Neuronal stem cell (in vitro differentiated cells): Measurements from ENCODE around the gene GORAB.

Source experiments
- DNase-seq: peaks from one replicate; pipeline ENCODE4 v3.0.0-alpha.2; 2013; ENCODE audit warnings: low spot score
- H2AFZ ChIP-seq: one replicate; pipeline ENCODE4 v1.6.1; 2013; ENCODE audit warnings: mild to moderate bottlenecking, low read length, inconsistent platforms
- H2AK5ac ChIP-seq: 2 replicates; pipeline ENCODE4 v1.6.1; 2013; ENCODE audit warnings: low read depth, mild to moderate bottlenecking, inconsistent platforms, low read length, moderate library complexity, mixed read lengths
- H2BK120ac ChIP-seq: 2 replicates; pipeline ENCODE4 v1.6.1; 2013; ENCODE audit warnings: low read depth, mild to moderate bottlenecking, inconsistent platforms, low read length, moderate library complexity, mixed read lengths
- H2BK12ac ChIP-seq: one replicate; pipeline ENCODE4 v1.6.1; 2013; ENCODE audit warnings: low read length, inconsistent platforms
- H2BK15ac ChIP-seq: 2 replicates; pipeline ENCODE4 v1.6.1; 2013; ENCODE audit warnings: mild to moderate bottlenecking, low read length, inconsistent platforms, mixed read lengths
- H2BK5ac ChIP-seq: one replicate; pipeline ENCODE4 v1.6.1; 2013; ENCODE audit warnings: inconsistent platforms, mild to moderate bottlenecking, low read length, moderate library complexity
- H3K14ac ChIP-seq: one replicate; pipeline ENCODE4 v1.6.1; 2013; ENCODE audit warnings: low read length, inconsistent platforms
- H3K18ac ChIP-seq: 2 replicates; pipeline ENCODE4 v1.6.1; 2013; ENCODE audit warnings: low read length, inconsistent platforms
- H3K23ac ChIP-seq: 2 replicates; pipeline ENCODE4 v1.6.1; 2013; ENCODE audit warnings: low read depth, mild to moderate bottlenecking, mixed read lengths, low read length, inconsistent platforms; ENCODE audit not compliant: poor library complexity
- H3K27ac ChIP-seq: replicated peaks from 3 replicates; pipeline ENCODE4 v1.5.1; 2013; ENCODE audit warnings: low read length, inconsistent platforms
- H3K27me3 ChIP-seq, 3 experiments: 2 replicates each; pipeline ENCODE4 v1.6.1; 2013; ENCODE audit warnings: low read length in 3 of 3, mild to moderate bottlenecking in 2 of 3, inconsistent platforms in 1 of 3, low read depth in 1 of 3, mixed read lengths in 1 of 3, moderate library complexity in 1 of 3; ENCODE audit not compliant: control insufficient read depth in 3 of 3, insufficient read depth in 3 of 3
- H3K36me3 ChIP-seq, 2 donors: replicated peaks in 1 of 2; 2 replicates each; pipeline ENCODE4 v1.6.1; 2013; ENCODE audit warnings: low read length in 2 of 2; ENCODE audit not compliant: control insufficient read depth in 2 of 2, insufficient read depth in 2 of 2
- H3K4ac ChIP-seq: 2 replicates; pipeline ENCODE4 v1.6.1; 2013; ENCODE audit warnings: inconsistent platforms, mild to moderate bottlenecking, low read length, moderate library complexity
- H3K4me1 ChIP-seq, 2 donors: 1 replicate in 1 of 2; 2 replicates in 1 of 2; pipeline ENCODE4 v1.6.1; 2013; ENCODE audit warnings: low read length in 2 of 2, low read depth in 1 of 2; ENCODE audit not compliant: control insufficient read depth in 2 of 2, insufficient read depth in 1 of 2
- H3K4me2 ChIP-seq: one replicate; pipeline ENCODE4 v1.6.1; 2013; ENCODE audit warnings: mild to moderate bottlenecking, low read length, inconsistent platforms; ENCODE audit not compliant: insufficient read depth, poor library complexity, severe bottlenecking
- H3K4me3 ChIP-seq, 2 donors: 2 replicates each; pipeline ENCODE4 v1.5.1; 2013; ENCODE audit warnings: low read length in 2 of 2, mild to moderate bottlenecking in 2 of 2, inconsistent platforms in 1 of 2, moderate library complexity in 1 of 2
- H3K79me1 ChIP-seq: one replicate; pipeline ENCODE4 v1.6.1; 2013; ENCODE audit warnings: low read depth, mild to moderate bottlenecking, inconsistent platforms, low read length, moderate library complexity
- H3K9ac ChIP-seq: one replicate; pipeline ENCODE4 v1.6.1; 2013; ENCODE audit warnings: mild to moderate bottlenecking, low read depth, low read length, inconsistent platforms; ENCODE audit not compliant: poor library complexity
- H3K9me3 ChIP-seq, 2 donors: replicated peaks in 1 of 2; 2 replicates each; pipeline versions ENCODE3 to v1.6.1; 2013; ENCODE audit warnings: low read length in 2 of 2, mild to moderate bottlenecking in 2 of 2, inconsistent platforms in 1 of 2, low read depth in 1 of 2, mixed read lengths in 1 of 2, moderate library complexity in 1 of 2; ENCODE audit not compliant: control insufficient read depth in 2 of 2, insufficient read depth in 1 of 2
- H4K8ac ChIP-seq: one replicate; pipeline ENCODE4 v1.6.1; 2013; ENCODE audit warnings: low read depth, mild to moderate bottlenecking, inconsistent platforms, low read length, moderate library complexity
- H4K91ac ChIP-seq: one replicate; pipeline ENCODE4 v1.6.1; 2013; ENCODE audit warnings: low read length, low read depth, mild to moderate bottlenecking, inconsistent platforms; ENCODE audit not compliant: poor library complexity
- WGBS, 2 donors: extraction: QIAGEN DNeasy Blood & Tissue Kit; methylation state at CpG; one replicate each; pipeline ENCODE4 v1.1.7; 2013; ENCODE audit warnings: missing lambda C conversion rate in 2 of 2, mixed read lengths in 1 of 2; ENCODE audit not compliant: insufficient read length in 2 of 2, insufficient replicate concordance in 1 of 2; ENCODE audit errors: extremely low coverage in 2 of 2; 5-methylcytosine and 5-hydroxymethylcytosine counted together

GORAB gene

DNA sequence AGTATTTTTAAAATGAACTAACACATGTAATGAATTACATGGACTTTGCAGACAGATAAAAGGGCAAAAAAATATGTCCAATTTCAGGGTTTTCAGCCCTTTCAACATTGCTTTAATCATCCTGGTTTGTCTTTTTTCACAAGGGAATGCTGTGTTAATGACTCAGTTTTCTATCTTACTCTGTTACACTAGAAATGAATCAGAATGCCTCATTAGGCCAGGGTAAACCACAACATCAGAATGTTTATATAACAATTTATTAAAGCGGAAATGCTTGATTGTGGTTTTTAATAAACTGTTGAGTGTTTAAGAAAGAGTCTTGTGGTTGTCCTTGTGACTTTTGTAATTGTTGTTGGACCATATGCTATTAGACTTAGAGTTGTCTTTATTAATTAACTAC, 13.5 kb downstream of the GORAB start:
- no peak overlapping the region for H3K4ac ChIP-seq
- H3K9me3 ChIP-seq = peaks cover 0 to 11% of the 10 kb centered on the region in 2 donors
- no peak overlapping the region for H2BK12ac ChIP-seq
- no peak for DNase-seq
- H2AK5ac ChIP-seq = no peak overlapping the region
- WGBS, 2 donors = no CpG with 5 or more reads among the region's 1 CpG
- no peak overlapping the region for H3K14ac ChIP-seq
- no peak overlapping the region for H3K4me2 ChIP-seq
- no peaks in the 10 kb centered on the region for H3K79me1 ChIP-seq
- H3K9ac ChIP-seq = no peak overlapping the region
- no peak overlapping the region for H2BK120ac ChIP-seq
- no peak overlapping the region for H3K18ac ChIP-seq
- H3K23ac ChIP-seq = no peak overlapping the region
- H3K27ac ChIP-seq = no peak overlapping the region
- H3K4me1 ChIP-seq = no peaks in the 10 kb centered on the region
- no peak overlapping the region for H4K91ac ChIP-seq
- no peak overlapping the region for H4K8ac ChIP-seq
- no peak overlapping the region for H2BK15ac ChIP-seq
- H3K36me3 ChIP-seq = peaks cover 15 to 96% of the 10 kb centered on the region in 2 donors
- H3K4me3 ChIP-seq = no peak overlapping the region
- H3K27me3 ChIP-seq = no peaks in the 10 kb centered on the region
- no peak overlapping the region for H2AFZ ChIP-seq
- H2BK5ac ChIP-seq = no peak overlapping the region

- no peaks in the 10 kb centered on the region for H3K27me3 ChIP-seq
- no peak overlapping the region for H2AK5ac ChIP-seq
- no peak overlapping the region for H4K91ac ChIP-seq
- no peak overlapping the region for H3K9ac ChIP-seq
- H3K4ac ChIP-seq = no peak overlapping the region
- H3K36me3 ChIP-seq = peaks cover 20 to 98% of the 10 kb centered on the region in 2 donors
- no peak for DNase-seq
- peaks cover 0 to 11% of the 10 kb centered on the region in 2 donors for H3K9me3 ChIP-seq
- no peak overlapping the region for H2BK120ac ChIP-seq
- no peak overlapping the region for H3K23ac ChIP-seq
- H3K4me1 ChIP-seq = no peaks in the 10 kb centered on the region
- no peak overlapping the region for H3K4me2 ChIP-seq
- no peak overlapping the region for H2AFZ ChIP-seq
- H4K8ac ChIP-seq = no peak overlapping the region
- H3K14ac ChIP-seq = no peak overlapping the region
- H3K27ac ChIP-seq = no peak overlapping the region
- no peak overlapping the region for H3K4me3 ChIP-seq
- no peak overlapping the region for H2BK5ac ChIP-seq
- H3K18ac ChIP-seq = no peak overlapping the region
- H2BK15ac ChIP-seq = no peak overlapping the region
- no CpG with 5 or more reads among the region's 1 CpG for WGBS, 2 donors
- H3K79me1 ChIP-seq = no peaks in the 10 kb centered on the region
- H2BK12ac ChIP-seq = no peak overlapping the region
Observed at GRCh38 chr1:170547255-170547654, 15.3 kb downstream of the GORAB start.

GRCh38 chr1:170548497-170548896, 16.5 kb downstream of the GORAB start:
- Histone ChIP-seq H3K27ac (no peak overlapping the region), H2BK120ac (no peak overlapping the region), H3K27me3 (no peaks in the 10 kb centered on the region), H2BK12ac (no peak overlapping the region), H3K4me2 (no peak overlapping the region), H3K4me1 (no peaks in the 10 kb centered on the region), H3K9ac (no peak overlapping the region), H3K36me3 (peaks cover 16 to 98% of the 10 kb centered on the region in 2 donors), H3K14ac (no peak overlapping the region), H2BK5ac (no peak overlapping the region), H3K4me3 (no peak overlapping the region), H2BK15ac (no peak overlapping the region), H2AFZ (no peak overlapping the region), H3K9me3 (peaks cover 0 to 11% of the 10 kb centered on the region in 2 donors), H3K23ac (no peak overlapping the region), H4K91ac (no peak overlapping the region), H3K79me1 (no peaks in the 10 kb centered on the region), H4K8ac (no peak overlapping the region), H3K18ac (no peak overlapping the region), H3K4ac (no peak overlapping the region), H2AK5ac (no peak overlapping the region)
- DNase-seq = no peak

DNA sequence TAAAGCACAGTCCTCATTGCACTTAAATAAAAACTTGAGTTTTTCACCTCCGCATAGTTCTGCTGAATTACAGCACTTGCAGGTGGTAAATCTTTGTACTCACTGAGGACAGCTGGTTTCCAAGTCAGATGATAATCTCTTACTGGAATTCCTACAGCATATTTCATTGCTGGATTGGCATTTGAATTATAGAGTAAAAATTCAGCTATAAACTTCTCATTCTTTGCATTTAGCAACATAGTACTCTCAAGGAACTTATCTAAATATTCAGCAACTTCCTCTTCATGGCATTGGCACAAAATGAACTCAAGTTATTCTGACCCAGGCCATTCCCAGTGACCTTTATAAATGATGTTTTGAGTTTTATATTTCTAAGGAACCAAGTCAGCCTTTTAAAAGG, 23.4 kb downstream of the GORAB start:
- H3K4me2 ChIP-seq = no peak overlapping the region
- no peak overlapping the region for H4K91ac ChIP-seq
- H3K18ac ChIP-seq = no peak overlapping the region
- H3K14ac ChIP-seq = no peak overlapping the region
- H3K4ac ChIP-seq = no peak overlapping the region
- DNase-seq = no peak
- H3K4me1 ChIP-seq = no peaks in the 10 kb centered on the region
- no peak overlapping the region for H2BK12ac ChIP-seq
- H3K9me3 ChIP-seq = peaks cover 2 to 14% of the 10 kb centered on the region in 2 donors
- H2AK5ac ChIP-seq = no peak overlapping the region
- H2BK5ac ChIP-seq = no peak overlapping the region
- no peak overlapping the region for H2BK120ac ChIP-seq
- no peak overlapping the region for H2AFZ ChIP-seq
- no peak overlapping the region for H3K27ac ChIP-seq
- no peaks in the 10 kb centered on the region for H3K79me1 ChIP-seq
- H3K27me3 ChIP-seq = no peaks in the 10 kb centered on the region
- H3K9ac ChIP-seq = no peak overlapping the region
- no peak overlapping the region for H3K23ac ChIP-seq
- no peak overlapping the region for H4K8ac ChIP-seq
- no CpG with 5 or more reads among the region's 1 CpG for WGBS, 2 donors
- H3K4me3 ChIP-seq = no peak overlapping the region
- peaks cover 7 to 40% of the 10 kb centered on the region in 2 donors for H3K36me3 ChIP-seq
- H2BK15ac ChIP-seq = no peak overlapping the region
